ENCODE results near the gene SHISAL2B. TPM values are rescaled to one million over a fixed set of nuclear protein-coding genes. Genes with fewer than 3 reads are reported as not detected.

SHISAL2B gene
- total and polyA plus RNA-seq, 2 donors (not counting 3 experiments of a cell fraction or from before 2014, with no cell fraction given) = not detected

DNA sequence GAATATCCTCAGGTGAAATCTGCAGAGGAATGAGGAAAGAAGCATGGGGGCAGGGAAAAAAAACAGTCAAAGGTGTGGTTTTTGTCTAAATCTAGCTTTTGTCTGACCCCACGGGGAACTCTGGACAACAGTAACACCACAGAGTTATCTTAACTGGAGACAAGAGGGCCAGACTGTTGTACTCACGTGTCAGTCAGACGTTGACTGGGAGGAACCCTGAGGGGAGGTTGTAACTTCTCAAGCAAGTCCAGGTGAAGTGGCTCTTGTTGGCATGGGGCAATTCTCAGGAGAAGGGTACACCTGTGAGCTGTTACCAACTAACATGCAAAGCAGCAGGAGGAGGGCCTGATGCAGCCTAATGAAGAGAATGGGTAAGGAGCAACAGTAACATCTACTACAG is 44.1 kb upstream of the SHISAL2B start:
- no TSS peak for BruUV-seq (replicated peaks)
- DNase-seq (ENCODE audit: low read depth, low spot score) (no peak), FAIRE-seq (no peak)
- Histone ChIP-seq H3K36me3 (ENCODE audit: control insufficient read depth in 2 of 2, extremely low read depth in 1 of 2, insufficient read depth in 2 of 2, low read length in 2 of 2) (no peaks in the 10 kb centered on the region), H3K4me2 (ENCODE audit: insufficient read depth, low read length) (no peak overlapping the region), H3K4me1 (ENCODE audit: control insufficient read depth, extremely low read depth, insufficient read depth, low read length) (peaks cover 5% of the 10 kb centered on the region), H3K9ac (replicated peaks; ENCODE audit: extremely low read depth, insufficient read depth, low read length) (no peak overlapping the region), H2AFZ (ENCODE audit: low read depth, low read length) (no peak overlapping the region), H3K9me3 (replicated peaks; ENCODE audit: control insufficient read depth, insufficient read depth, low read length) (no peaks in the 10 kb centered on the region), H4K20me1 (replicated peaks; ENCODE audit: control insufficient read depth, extremely low read depth, insufficient read depth, low read length) (no peaks in the 10 kb centered on the region), H3K79me2 (ENCODE audit: control insufficient read depth, insufficient read depth, low read length) (no peaks in the 10 kb centered on the region), H3K27me3 (ENCODE audit: control insufficient read depth in 2 of 2, insufficient read depth in 2 of 2, low read length in 2 of 2) (peaks cover 0 to 3% of the 10 kb centered on the region in 2 experiments), H3K27ac (ENCODE audit: insufficient read depth, low read depth, low read length) (no peak overlapping the region), H3K4me3 (replicated peaks in 1 of 3; ENCODE audit: insufficient read depth in 1 of 3, low read depth in 1 of 3, low read length in 3 of 3) (no peak overlapping the region), H3K9me1 (replicated peaks; ENCODE audit: control insufficient read depth, extremely low read depth, insufficient read depth, low read length) (no peaks in the 10 kb centered on the region)
- dilution Hi-C loops (cut with MboI; ENCODE audit: extremely low pct_ligation_motif_present, low sequenced_read_pairs) = no loop called here
- POLR2A ChIA-PET = no interaction called here
- intact Hi-C loops (cut with micrococcal nuclease) = no loop called here
- CTCF ChIA-PET = no interaction called here
- TF ChIP-seq, protein P1, sequence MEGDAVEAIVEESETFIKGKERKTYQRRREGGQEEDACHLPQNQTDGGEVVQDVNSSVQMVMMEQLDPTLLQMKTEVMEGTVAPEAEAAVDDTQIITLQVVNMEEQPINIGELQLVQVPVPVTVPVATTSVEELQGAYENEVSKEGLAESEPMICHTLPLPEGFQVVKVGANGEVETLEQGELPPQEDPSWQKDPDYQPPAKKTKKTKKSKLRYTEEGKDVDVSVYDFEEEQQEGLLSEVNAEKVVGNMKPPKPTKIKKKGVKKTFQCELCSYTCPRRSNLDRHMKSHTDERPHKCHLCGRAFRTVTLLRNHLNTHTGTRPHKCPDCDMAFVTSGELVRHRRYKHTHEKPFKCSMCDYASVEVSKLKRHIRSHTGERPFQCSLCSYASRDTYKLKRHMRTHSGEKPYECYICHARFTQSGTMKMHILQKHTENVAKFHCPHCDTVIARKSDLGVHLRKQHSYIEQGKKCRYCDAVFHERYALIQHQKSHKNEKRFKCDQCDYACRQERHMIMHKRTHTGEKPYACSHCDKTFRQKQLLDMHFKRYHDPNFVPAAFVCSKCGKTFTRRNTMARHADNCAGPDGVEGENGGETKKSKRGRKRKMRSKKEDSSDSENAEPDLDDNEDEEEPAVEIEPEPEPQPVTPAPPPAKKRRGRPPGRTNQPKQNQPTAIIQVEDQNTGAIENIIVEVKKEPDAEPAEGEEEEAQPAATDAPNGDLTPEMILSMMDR (IDR thresholded peaks at IDR 0.05; ENCODE audit: extremely low read depth in 1 of 2, insufficient read depth in 1 of 2, low read depth in 1 of 2, low read length in 2 of 2) = no peak
- TF ChIP-seq EZH2 (IDR thresholded peaks at IDR 0.05; ENCODE audit: borderline replicate concordance, low read depth, low read length, severe bottlenecking) = no peak
- TF ChIP-seq MYC (IDR thresholded peaks at IDR 0.05; ENCODE audit: low read depth, low read length) = no peak
- no peak for TF ChIP-seq POLR2A (IDR thresholded peaks at IDR 0.05; ENCODE audit: low read depth, low read length)
- TF ChIP-seq POLR2AphosphoS5 (IDR thresholded peaks at IDR 0.05; ENCODE audit: insufficient read depth, low read depth, low read length) = no peak
- no peak for TF ChIP-seq GATA2 (IDR thresholded peaks at IDR 0.05; ENCODE audit: insufficient read depth, insufficient read length, low read depth, low read length)
- TF ChIP-seq FOS (IDR thresholded peaks at IDR 0.05; ENCODE audit: borderline replicate concordance, insufficient read depth, low read length) = no peak
- TF ChIP-seq JUN (IDR thresholded peaks at IDR 0.05; ENCODE audit: borderline replicate concordance, insufficient read depth, insufficient read length, low read depth) = no peak
- TF ChIP-seq, protein P2, sequence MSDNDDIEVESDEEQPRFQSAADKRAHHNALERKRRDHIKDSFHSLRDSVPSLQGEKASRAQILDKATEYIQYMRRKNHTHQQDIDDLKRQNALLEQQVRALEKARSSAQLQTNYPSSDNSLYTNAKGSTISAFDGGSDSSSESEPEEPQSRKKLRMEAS (IDR thresholded peaks at IDR 0.05; ENCODE audit: insufficient read depth, insufficient read length) = no peak

Data from endothelial cell of umbilical vein (primary cell).